Stimulated activated naive CD4-positive, alpha-beta T cell (primary cell): ENCODE results near the gene ARL6IP5.

ENCODE experiments used
- DNase-seq, 6 experiments: peaks; one replicate each; lab custom pipeline; 2025; lab: John Stamatoyannopoulos, UW

The ARL6IP5 gene

DNA sequence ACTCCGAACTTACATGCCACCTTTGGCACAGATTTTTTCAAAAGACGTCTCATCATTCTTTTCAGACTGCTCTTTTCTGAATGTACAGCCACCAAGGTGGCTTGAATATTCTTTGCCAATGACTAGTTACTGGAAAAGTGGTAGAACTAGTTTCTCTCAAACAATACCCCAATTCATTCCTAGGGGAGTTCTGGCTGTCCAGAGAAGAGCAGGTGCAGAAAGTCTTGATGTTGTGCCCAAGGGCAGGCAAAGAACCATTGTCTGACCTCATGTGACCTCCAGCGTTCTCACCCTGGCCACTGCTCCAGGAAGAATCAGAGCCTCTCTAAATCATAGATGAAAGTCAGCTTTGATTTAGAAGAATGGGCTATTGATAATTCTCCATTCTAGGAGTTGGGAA lies 32.2 kb downstream of the ARL6IP5 start:
- no peak for DNase-seq

DNA sequence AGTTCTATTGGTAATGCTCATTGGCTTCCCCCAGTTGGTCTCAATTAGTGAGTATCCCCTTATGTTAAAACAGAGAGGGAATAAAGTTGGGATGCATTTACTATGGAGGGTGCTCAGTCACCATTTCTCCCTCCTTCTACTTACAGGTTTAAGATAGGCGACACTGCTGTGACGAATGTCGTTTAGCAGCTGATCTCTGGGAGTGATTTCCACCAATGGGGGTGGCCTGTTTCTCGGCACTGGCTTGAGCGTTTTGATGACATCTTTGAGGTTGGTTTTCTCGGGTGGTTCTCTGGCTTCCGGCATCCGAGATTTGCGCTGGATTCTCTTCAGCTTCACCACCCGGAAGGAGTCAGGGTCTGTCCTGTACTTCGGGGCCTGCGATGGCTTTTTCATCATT lies 33.8 kb downstream of the ARL6IP5 start:
- no peak for DNase-seq

GRCh38 chr3:69119138-69119537 lies 34.4 kb downstream of the ARL6IP5 start:
- no peak for DNase-seq

DNA sequence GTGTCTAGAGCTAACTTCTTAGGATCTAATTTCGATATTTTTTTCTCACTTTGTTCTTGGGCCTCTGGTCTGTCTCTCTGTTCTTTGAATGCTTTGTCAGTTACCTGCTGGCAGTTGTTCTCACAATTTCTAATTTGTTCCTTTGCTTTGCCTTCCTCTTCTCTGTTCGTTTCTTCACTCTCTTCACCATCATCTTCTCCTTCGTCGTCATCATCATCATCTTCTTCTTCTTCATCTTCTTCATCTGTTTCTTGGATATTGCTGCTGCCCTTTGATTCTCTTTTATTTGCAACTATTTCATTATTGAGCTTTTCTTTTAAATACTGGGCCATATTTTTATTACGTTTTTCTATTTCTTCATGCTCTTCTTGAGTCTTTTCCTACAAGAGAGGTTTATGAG lies 34.9 kb downstream of the ARL6IP5 start:
- DNase-seq: no peak

- peak; percentile 43 to 87 (median 70) for DNase-seq
These were observed 36.2 kb downstream of the ARL6IP5 start for GRCh38 chr3:69120879-69121464.

DNA sequence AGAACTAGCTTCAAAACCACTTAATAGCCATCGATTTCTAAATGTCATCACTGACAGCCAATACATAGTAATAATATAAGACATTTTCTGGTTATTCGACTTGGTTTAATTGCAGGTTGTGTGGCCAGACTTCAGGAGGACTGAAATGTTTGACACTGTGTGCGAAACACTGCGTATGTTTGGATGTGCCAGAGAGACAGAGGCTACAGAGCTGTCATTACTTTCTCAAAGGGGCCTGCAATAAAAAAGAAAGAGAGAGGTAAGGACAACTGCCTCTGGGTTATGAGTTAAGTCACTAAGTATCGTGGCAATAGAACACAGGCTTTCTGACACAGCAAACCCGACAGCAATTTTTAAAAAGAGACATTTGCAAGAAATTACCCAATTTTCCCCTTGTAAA lies 36.8 kb downstream of the ARL6IP5 start:
- DNase-seq: no peak

DNA sequence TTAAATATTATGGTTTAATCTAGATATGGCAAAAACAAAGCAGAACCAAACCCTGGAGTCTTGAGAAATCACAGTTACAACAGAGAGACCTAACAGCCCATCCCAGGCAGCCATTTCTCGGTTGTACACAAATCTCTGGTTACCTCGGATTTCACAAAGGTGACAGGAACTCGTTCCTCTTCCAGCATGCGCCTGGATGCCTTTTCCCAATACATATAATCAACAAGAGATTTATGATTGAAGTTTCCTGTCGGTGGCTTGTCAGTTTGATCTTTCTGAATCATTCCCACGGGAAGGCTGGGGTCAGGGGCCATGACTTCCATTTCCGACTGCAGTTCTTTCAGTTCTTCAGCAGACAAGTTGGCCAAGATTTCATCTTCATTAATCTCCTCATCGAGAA lies 37.2 kb downstream of the ARL6IP5 start:
- no peak for DNase-seq

DNA sequence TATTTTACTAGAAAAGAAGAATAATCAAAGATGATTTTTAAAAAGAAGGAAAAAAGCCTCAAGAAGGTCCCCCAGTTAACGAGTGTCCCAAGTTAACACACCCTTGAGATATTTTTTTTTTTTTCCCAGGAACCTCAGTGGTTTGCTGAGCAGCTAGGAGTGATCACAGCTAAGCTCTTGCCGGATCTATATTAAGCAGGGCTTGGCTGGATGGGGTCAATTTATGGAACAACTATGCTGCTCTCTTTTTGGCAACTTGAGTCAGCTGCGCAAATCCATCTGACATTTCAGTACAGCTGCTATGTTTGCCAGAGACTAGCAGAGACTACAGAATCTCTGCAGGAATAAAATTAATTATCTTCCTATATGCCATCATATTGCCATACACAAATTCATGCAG lies 37.7 kb downstream of the ARL6IP5 start, which contains the start of gene LMOD3:
Gene LMOD3, minus strand, starts transcription at position 193 of the 400 bp plus-strand sequence. CDS start 209 bp downstream, outside the sequence.
- DNase-seq: no peak

DNA sequence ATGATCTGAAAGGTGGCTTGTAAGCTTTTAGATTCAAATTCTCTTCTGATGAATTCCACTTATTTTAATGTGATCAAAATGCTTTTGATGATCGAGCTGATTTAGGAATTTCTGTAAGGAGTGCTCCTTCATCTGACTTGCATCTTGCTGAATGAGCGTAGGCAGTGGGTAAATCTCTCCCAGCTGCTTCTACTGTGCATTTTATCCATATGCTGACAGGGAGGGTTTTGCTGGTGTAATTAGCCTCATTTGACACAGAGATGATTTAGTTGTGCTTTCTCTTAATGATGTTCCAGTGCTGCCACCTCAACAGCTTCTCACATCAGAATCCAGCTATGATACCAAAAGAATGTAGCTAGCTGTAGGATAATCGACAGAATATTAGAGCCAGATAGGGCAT lies 41.5 kb downstream of the ARL6IP5 start:
- DNase-seq: no peak

DNA sequence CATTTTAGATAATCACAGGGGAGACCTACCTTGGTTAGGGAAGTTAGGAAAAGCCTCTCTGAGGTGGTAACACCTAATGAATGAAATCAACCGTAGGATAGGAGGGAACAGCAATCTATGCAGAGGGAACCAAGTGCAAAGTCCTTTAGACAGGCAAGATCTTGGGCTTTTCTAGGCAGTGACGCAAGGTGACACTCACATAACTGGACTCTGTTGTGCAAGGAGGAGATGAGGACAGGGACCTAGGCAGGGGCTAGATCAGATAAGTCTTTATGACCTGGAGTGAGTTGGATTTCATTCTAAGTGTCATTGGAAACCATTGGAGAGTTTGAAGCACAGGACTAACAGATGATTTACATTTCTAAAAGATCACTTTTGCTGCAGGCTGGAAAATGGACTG lies 42.3 kb downstream of the ARL6IP5 start:
- no peak for DNase-seq

DNA sequence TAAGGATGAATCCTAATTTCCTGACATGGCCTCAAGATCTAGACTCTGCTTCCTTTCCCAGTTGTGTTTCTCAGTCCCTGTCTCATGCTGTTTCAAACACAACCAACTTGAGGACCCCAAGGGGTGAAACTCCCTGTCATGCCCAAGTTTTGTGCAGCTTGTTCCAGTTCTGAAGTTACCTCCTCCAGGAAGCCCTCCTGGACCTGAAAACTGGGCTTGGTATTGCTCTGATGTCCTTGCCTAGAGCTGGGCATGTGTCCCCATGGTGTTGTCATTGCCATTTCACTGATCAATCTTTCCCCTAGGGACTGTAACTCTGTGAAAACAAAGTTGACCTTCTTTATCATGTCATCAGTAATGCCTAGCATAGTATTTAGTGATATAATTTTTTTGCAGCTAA lies 43.8 kb downstream of the ARL6IP5 start:
- DNase-seq: no peak

GRCh38 chr3:69129531-69129930 lies 44.8 kb downstream of the ARL6IP5 start:
- DNase-seq: no peak

GRCh38 chr3:69130689-69131088 lies 46.0 kb downstream of the ARL6IP5 start:
- no peak for DNase-seq

- DNase-seq: no peak
These were observed 52.3 kb downstream of the ARL6IP5 start for GRCh38 chr3:69137005-69137404.

- DNase-seq: no peak
These were observed 52.7 kb downstream of the ARL6IP5 start for GRCh38 chr3:69137412-69137811.

- no peak for DNase-seq
These were observed 56.6 kb downstream of the ARL6IP5 start for GRCh38 chr3:69141313-69141712.

GRCh38 chr3:69142090-69142489 lies 57.4 kb downstream of the ARL6IP5 start:
- DNase-seq: no peak

- no peak for DNase-seq
These were observed 58.2 kb downstream of the ARL6IP5 start for GRCh38 chr3:69142797-69143454.

DNA sequence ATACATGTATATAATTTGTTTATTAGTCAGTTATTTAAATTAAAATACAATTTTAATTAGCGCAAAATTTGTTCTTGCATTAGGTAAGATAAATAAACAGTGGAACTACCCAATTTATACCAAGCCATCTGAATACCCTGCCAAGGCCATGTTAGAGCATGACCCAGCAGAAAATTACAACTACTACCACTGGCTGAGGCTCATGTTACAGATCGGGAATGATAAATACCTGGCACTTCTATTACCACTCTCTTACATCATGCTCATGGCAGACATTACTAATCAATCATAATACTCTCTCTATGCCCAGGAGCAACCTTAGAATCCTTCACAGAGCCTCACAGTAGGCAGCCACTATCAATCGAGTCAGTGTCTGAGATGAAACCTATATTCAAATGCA lies 58.9 kb downstream of the ARL6IP5 start:
- DNase-seq: no peak

GRCh38 chr3:69144631-69145245 lies 60.0 kb downstream of the ARL6IP5 start:
- DNase-seq: no peak

DNA sequence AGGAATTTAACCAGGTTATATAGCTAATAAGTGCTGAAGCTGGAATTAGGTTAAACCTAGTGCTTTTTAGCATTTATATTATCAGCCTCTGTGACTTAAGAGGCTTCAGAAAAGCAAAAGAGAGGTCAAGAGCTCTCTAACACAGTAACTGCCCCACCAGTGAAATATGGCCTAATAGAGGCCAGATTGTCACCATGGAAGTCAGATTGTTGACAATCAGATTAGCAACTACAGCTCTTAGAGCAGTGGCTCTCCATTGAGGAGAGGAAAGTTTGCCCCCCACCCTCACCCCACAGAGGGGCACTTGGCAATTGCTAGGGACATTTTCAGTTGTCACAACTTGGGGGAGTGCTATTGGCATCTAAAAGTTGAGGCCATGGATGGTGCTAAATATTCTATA lies 61.0 kb downstream of the ARL6IP5 start:
- no peak for DNase-seq

DNA sequence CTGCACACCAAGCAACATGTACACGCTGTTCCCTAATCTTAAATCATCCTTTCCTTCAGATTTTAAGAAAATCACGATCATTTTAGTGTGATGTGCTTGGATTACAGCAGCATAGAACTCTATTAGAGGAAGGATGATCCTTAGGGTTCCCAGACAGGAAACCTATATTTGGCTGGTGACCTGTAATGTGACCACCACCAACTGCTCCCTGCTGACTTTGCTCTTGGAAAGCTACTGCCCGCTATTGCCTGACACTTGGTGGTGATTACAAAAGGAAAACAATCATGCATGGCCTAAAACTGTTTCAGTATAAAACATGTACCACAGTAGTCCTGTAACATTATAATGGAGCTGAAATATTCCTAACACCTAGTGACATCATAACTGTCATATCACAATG lies 64.8 kb downstream of the ARL6IP5 start:
- no peak for DNase-seq
